Common myeloid progenitor, CD34-positive (primary cell): ENCODE data around the gene DGCR6L.
"Not testable (repeated sequence)": the region's sequence is repeated elsewhere in the genome, so short reads cannot be mapped to it uniquely, and the experiment has no call there.

Source experiments
- CTCF ChIA-PET: fragments of 350-600 bp; sonication (Branson Sonifier 250); formaldehyde crosslinking; loops from one replicate; lab custom pipeline; 2021; ENCODE audit warnings: antibody characterized with exemption; lab: Charles Lee
- POLR2A ChIA-PET: fragments of 350-600 bp; sonication (Branson Sonifier 250); formaldehyde crosslinking; loops from one replicate; lab custom pipeline; 2021; ENCODE audit warnings: antibody characterized with exemption; lab: Charles Lee
- DNase-seq, 3 donors: peaks; one replicate each; pipeline versions ENCODE4 v3.0.0 to v3.0.0-alpha.2; 2013
- H3K27ac ChIP-seq, 2 experiments: 1 replicate in 1 of 2; 2 replicates in 1 of 2; pipeline ENCODE4 v1.7.0; 2013; ENCODE audit warnings: inconsistent platforms in 2 of 2, low read length in 2 of 2, mild to moderate bottlenecking in 2 of 2, low read depth in 1 of 2, moderate library complexity in 1 of 2; ENCODE audit not compliant: severe bottlenecking in 2 of 2, insufficient read depth in 1 of 2, poor library complexity in 1 of 2
- H3K27me3 ChIP-seq, 5 experiments: replicated peaks in 2 of 5; 1 replicate in 3 of 5; 2 replicates in 2 of 5; pipeline versions ENCODE4 v1.6.1 to v1.7.0; 2013; ENCODE audit warnings: low read length in 4 of 5, mild to moderate bottlenecking in 2 of 5, moderate library complexity in 2 of 5, inconsistent platforms in 1 of 5; ENCODE audit not compliant: insufficient read depth in 5 of 5, control insufficient read depth in 4 of 5
- H3K36me3 ChIP-seq, 4 experiments: 1 replicate in 2 of 4; 2 replicates in 2 of 4; pipeline versions ENCODE4 v1.6.1 to v1.7.0; 2013; ENCODE audit warnings: low read length in 3 of 4, control low read depth in 1 of 4, mild to moderate bottlenecking in 1 of 4; ENCODE audit not compliant: control insufficient read depth in 4 of 4, insufficient read depth in 4 of 4
- H3K4me1 ChIP-seq, 4 experiments: 1 replicate in 3 of 4; 2 replicates in 1 of 4; pipeline versions ENCODE4 v1.6.1 to v1.7.1; 2013; ENCODE audit warnings: low read length in 3 of 4, mild to moderate bottlenecking in 3 of 4, control low read depth in 1 of 4, inconsistent platforms in 1 of 4, moderate library complexity in 1 of 4; ENCODE audit not compliant: control insufficient read depth in 4 of 4, insufficient read depth in 4 of 4; ENCODE audit errors: control extremely low read depth in 1 of 4
- H3K4me3 ChIP-seq, 7 experiments: 1 replicate in 4 of 7; 2 replicates in 3 of 7; pipeline versions ENCODE4 v1.5.1 to v1.7.0; 2013; ENCODE audit warnings: mild to moderate bottlenecking in 7 of 7, low read length in 6 of 7, moderate library complexity in 6 of 7, inconsistent platforms in 2 of 7, low read depth in 2 of 7, control low read depth in 1 of 7; ENCODE audit not compliant: insufficient read depth in 4 of 7, control insufficient read depth in 1 of 7; ENCODE audit errors: extremely low read depth in 1 of 7
- H3K9me3 ChIP-seq, 5 experiments: 1 replicate in 4 of 5; 2 replicates in 1 of 5; pipeline versions ENCODE4 v1.6.1 to v1.7.1; 2013; ENCODE audit warnings: low read length in 4 of 5, mild to moderate bottlenecking in 2 of 5, inconsistent platforms in 1 of 5, low read depth in 1 of 5, moderate library complexity in 1 of 5; ENCODE audit not compliant: control insufficient read depth in 4 of 5, insufficient read depth in 2 of 5; ENCODE audit errors: control extremely low read depth in 1 of 5
- WGBS: methylation state at CpG from one replicate; pipeline ENCODE4 v1.1.5; 2013; ENCODE audit not compliant: insufficient coverage; 5-methylcytosine and 5-hydroxymethylcytosine counted together

The DGCR6L gene

GRCh38 chr22:20283674-20284066 lies 36.2 kb downstream of the DGCR6L start:
- no peak overlapping the region for H3K4me3 ChIP-seq
- ChIA-PET POLR2A (no interaction called here), CTCF (interaction anchor here (0.9 to 4.3 kb wide), 8 partner anchors 8 to 271 kb away, joined by 3 to 18 read pairs (median 4); no protein-coding TSS in a partner anchor)
- H3K4me1 ChIP-seq: no peaks in the 10 kb centered on the region
- no peak overlapping the region for H3K27ac ChIP-seq
- no peaks in the 10 kb centered on the region for H3K9me3 ChIP-seq
- H3K27me3 ChIP-seq: no peaks in the 10 kb centered on the region
- 78% methylated on average over 5 of the region's 5 CpGs for WGBS
- H3K36me3 ChIP-seq: no peaks in the 10 kb centered on the region
- no peak for DNase-seq

DNA sequence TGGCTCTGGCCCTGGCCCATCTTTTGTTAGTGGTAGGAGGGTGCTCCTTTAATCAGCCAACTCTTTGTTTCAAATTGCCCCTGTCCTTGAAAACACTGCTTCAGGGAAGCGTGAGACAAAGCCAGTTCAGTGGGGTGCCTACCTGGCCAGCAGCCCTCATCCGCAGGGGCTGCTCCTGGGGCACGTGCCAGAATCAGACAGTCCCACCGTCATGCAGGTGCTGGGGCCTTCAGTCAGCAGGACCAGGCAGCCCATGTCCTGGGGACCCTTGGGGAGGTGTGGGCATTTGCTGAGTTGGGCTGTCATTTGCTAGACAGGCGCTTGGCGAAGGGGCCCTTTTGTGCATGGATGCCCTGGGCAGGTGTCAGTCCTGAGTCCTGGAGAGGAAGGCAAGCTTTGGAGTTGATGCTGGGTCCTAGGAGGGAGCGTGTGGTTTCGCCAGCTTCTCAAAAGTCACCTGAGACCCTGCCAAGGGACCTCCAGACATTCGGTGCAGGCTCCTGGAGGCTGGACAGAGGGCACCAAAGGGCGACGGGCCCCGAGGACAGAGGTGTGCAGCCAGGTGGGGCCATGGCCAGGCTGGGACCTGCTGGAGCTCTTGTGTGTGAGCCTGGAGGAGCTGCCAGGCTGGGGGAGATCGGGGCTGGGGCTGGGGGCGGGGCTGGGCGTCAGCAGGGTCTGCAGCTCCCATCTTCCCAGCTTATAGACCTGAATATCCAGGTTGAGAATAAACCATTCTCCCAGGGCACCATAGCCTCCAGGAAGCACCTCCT lies 36.8 kb downstream of the DGCR6L start:
- 99% methylated on average over 15 of the region's 15 CpGs for WGBS
- Histone ChIP-seq H3K27ac (no peak overlapping the region), H3K36me3 (no peaks in the 10 kb centered on the region), H3K27me3 (no peaks in the 10 kb centered on the region), H3K9me3 (no peaks in the 10 kb centered on the region), H3K4me3 (no peak overlapping the region), H3K4me1 (no peaks in the 10 kb centered on the region)
- no peak for DNase-seq
- ChIA-PET CTCF (interaction anchor here (0.9 to 4.3 kb wide), 7 partner anchors 9 to 270 kb away, joined by 3 to 18 read pairs (median 4); no protein-coding TSS in a partner anchor), POLR2A (no interaction called here)

- no peak for DNase-seq
- H3K36me3 ChIP-seq: no peaks in the 10 kb centered on the region
- no peak overlapping the region for H3K4me3 ChIP-seq
- H3K27ac ChIP-seq: no peak overlapping the region
- 95% methylated on average over 10 of the region's 12 CpGs for WGBS
- no peaks in the 10 kb centered on the region for H3K4me1 ChIP-seq
- no peaks in the 10 kb centered on the region for H3K27me3 ChIP-seq
- no peaks in the 10 kb centered on the region for H3K9me3 ChIP-seq
- POLR2A ChIA-PET: no interaction called here
- CTCF ChIA-PET: interaction anchor here (0.9 to 1.7 kb wide), 3 partner anchors 13 to 128 kb away, joined by 3 to 4 read pairs (median 3); no protein-coding TSS in a partner anchor
Observed at GRCh38 chr22:20281891-20282290, 38.0 kb downstream of the DGCR6L start.

DNA sequence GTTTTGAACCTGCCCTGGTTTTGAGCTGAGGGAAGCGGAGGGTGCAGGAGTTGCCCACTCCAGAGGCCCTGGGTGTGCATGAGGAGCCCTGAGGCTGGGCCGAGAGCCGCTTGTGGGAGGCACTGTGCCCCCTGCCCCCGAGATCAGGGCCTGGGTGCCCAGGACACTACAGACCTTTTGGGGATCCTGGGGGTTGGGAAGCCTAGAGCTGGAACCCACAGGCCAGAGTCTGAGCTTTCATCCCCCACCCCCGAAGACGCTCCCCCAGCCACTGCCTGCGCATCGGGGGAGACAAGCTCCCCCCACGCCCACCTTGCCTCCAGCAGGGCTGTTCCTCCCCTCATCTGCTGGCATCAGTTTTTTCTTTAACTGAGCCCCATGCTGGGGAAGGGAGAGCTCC lies 38.4 kb downstream of the DGCR6L start:
- CTCF ChIA-PET: interaction anchor here (0.9 to 1.4 kb wide), 2 partner anchors 124 to 127 kb away, joined by 3 read pairs; no protein-coding TSS in a partner anchor
- H3K4me3 ChIP-seq, POLR2A ChIA-PET, H3K36me3 ChIP-seq, H3K27me3 ChIP-seq, DNase-seq, H3K27ac ChIP-seq, H3K9me3 ChIP-seq, H3K4me1 ChIP-seq: not testable (repeated sequence)
- WGBS: 76% methylated on average over 8 of the region's 9 CpGs

GRCh38 chr22:20280866-20281265 lies 39.0 kb downstream of the DGCR6L start:
- H3K27ac ChIP-seq: no peak overlapping the region
- DNase-seq: no peak
- CTCF ChIA-PET: no interaction called here

GRCh38 chr22:20280163-20280562 lies 39.7 kb downstream of the DGCR6L start:
- H3K4me1 ChIP-seq, H3K27ac ChIP-seq, H3K9me3 ChIP-seq, H3K4me3 ChIP-seq, POLR2A ChIA-PET, CTCF ChIA-PET, H3K36me3 ChIP-seq, DNase-seq, H3K27me3 ChIP-seq: not testable (repeated sequence)
- 76% methylated on average over 6 of the region's 21 CpGs for WGBS

More at GRCh38 chr22:20280866-20281265, 39.0 kb downstream of the DGCR6L start:
- Histone ChIP-seq H3K4me3 (no peak overlapping the region), H3K9me3 (no peaks in the 10 kb centered on the region), H3K36me3 (no peaks in the 10 kb centered on the region), H3K4me1 (no peaks in the 10 kb centered on the region), H3K27me3 (no peaks in the 10 kb centered on the region)
- POLR2A ChIA-PET: no interaction called here
- 96% methylated on average over 7 of the region's 12 CpGs for WGBS

DNA sequence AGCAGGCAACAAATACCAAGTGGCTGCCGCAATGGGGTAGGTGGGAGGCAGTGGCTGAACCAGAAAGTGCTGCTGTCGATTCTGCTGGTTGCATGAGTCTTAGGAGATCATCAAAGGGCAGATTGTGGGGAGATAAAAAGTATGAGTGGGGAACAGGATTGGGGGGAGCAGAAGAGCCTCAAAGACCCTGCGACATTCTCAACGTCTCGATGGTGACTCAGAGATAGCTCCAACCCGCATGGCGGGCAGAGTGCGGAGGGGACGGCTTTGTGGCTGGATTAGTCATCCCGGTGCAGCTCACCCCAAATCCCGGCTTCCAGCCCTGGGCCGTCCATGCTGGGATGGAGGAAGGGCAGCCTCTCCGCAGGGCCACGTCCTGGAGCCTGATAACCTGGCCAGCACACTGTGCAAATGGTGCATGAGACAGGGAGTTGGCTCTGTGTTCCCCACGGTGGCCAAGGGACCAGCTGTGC lies 40.2 kb downstream of the DGCR6L start:
- H3K27ac ChIP-seq: no peak overlapping the region
- WGBS: 79% methylated on average over 12 of the region's 15 CpGs
- ChIA-PET CTCF (no interaction called here), POLR2A (no interaction called here)
- no peaks in the 10 kb centered on the region for H3K9me3 ChIP-seq
- H3K4me3 ChIP-seq: no peak overlapping the region
- no peaks in the 10 kb centered on the region for H3K36me3 ChIP-seq
- no peaks in the 10 kb centered on the region for H3K27me3 ChIP-seq
- no peak for DNase-seq
- H3K4me1 ChIP-seq: no peaks in the 10 kb centered on the region
